ENCODE measurements around the gene KSR2. TPM values are rescaled to one million over a fixed set of nuclear protein-coding genes. Genes with fewer than 3 reads are reported as not detected.
"Not testable (repeated sequence)": the region's sequence is repeated elsewhere in the genome, so short reads cannot be mapped to it uniquely, and the experiment has no call there.

Gene KSR2
- total and polyA plus RNA-seq, 9 donors = under 0.01 to 0.15 (median 0.08) TPM; not detected in 4

DNA sequence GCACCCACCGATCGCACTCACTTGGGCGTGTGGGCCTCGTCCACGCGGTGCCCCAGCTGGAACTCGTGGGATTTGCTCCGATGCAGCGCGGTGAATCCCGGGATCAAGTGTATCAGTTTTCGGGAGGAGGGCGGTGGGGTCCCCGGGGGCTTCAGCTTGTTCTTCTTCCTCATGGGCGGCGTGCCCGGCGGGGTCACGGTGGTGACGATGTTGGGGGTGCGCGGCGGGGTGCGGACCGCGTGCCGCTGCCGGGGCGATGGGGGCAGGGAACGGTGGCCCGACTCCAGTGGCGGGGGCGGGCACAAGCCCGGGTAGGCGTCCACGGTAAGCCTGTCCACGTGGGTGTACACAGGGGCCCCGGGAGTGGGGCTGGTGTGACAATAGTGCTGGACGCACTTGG is 207.8 kb downstream of the KSR2 start:
- 94 to 96% (median 96%) methylated on average over 39 of the region's 39 CpGs for WGBS, 3 donors
- Histone ChIP-seq H3K27ac (no peak overlapping the region), H3K36me3 (no peaks in the 10 kb centered on the region), H3K27me3 (no peaks in the 10 kb centered on the region), H3K4me3 (no peak overlapping the region), H3K9me3 (no peaks in the 10 kb centered on the region), H3K4me1 (ENCODE audit: insufficient read depth) (no peaks in the 10 kb centered on the region)
- intact Hi-C loops (cut with DNase I) = no loop called here
- no peak for DNase-seq
- TF ChIP-seq EP300 (IDR thresholded peaks at IDR 0.05) = no peak
- TF ChIP-seq CTCF (IDR thresholded peaks at IDR 0.05) = no peak

DNA sequence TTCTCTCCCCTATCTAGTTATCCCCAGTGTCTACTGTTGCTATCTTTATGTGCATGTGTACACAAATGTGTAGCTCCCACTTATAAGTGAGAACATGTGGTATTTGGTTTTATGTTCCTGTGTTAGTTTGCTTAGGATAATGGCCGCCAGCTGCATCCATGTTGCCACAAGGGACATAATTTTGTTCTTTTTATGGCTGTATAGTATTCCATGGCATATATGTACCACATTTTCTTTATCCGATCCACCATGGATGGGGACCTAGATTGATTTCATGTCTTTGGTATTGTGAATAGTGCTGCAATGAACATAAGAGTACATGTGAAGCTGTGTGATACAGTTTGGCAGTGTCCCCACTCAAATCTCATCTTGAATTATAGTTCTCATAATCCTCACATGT is 218.1 kb downstream of the KSR2 start:
- WGBS, 3 donors = 87 to 93% (median 87%) methylated on average over 2 of the region's 2 CpGs
- Histone ChIP-seq H3K4me3 (no peak overlapping the region), H3K27ac (no peak overlapping the region), H3K9me3 (no peaks in the 10 kb centered on the region), H3K36me3 (no peaks in the 10 kb centered on the region), H3K4me1 (ENCODE audit: insufficient read depth) (no peaks in the 10 kb centered on the region), H3K27me3 (no peaks in the 10 kb centered on the region)
- intact Hi-C loops (cut with DNase I) = no loop called here
- TF ChIP-seq POLR2A (IDR thresholded peaks at IDR 0.05) (no peak), EP300 (IDR thresholded peaks at IDR 0.05) (no peak), CTCF (IDR thresholded peaks at IDR 0.05) (no peak)
- DNase-seq = no peak

- 71 to 86% (median 80%) methylated on average over 3 of the region's 3 CpGs for WGBS, 3 donors
- Histone ChIP-seq H3K9me3 (no peaks in the 10 kb centered on the region), H3K27ac (no peak overlapping the region), H3K36me3 (no peaks in the 10 kb centered on the region), H3K4me1 (ENCODE audit: insufficient read depth) (no peaks in the 10 kb centered on the region), H3K4me3 (no peak overlapping the region), H3K27me3 (no peaks in the 10 kb centered on the region)
- no peak for TF ChIP-seq CTCF (IDR thresholded peaks at IDR 0.05)
- no peak for TF ChIP-seq POLR2A (IDR thresholded peaks at IDR 0.05)
- TF ChIP-seq EP300 (IDR thresholded peaks at IDR 0.05) = no peak
- DNase-seq = no peak
- intact Hi-C loops (cut with DNase I) = no loop called here
These were observed 219.4 kb downstream of the KSR2 start for GRCh38 chr12:117749431-117749830.

- DNase-seq; H3K27ac ChIP-seq; H3K36me3 ChIP-seq; intact Hi-C loops (cut with DNase I); H3K27me3 ChIP-seq; H3K4me3 ChIP-seq; H3K4me1 ChIP-seq (ENCODE audit: insufficient read depth); H3K9me3 ChIP-seq: not testable (repeated sequence)
These were observed 222.4 kb downstream of the KSR2 start for GRCh38 chr12:117746358-117746757.

DNA sequence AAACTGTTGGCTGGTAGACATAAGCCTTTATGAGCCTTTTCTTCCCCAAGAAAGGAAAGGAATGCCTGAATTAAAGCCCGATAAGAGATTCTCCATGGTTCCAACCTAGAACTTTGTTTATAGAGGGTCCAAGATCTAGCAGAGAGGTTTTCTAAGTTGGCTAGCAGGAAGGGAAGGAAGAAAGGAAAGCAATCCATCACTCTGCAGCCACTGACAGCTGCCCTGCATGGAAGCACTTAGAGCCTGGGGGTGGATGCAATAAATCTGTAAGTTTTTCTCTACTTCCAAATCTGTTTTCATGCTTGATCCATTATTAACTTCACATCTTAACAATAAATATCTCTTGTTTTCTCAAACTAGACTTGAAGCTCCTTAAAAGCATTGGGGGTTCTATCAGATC is 224.4 kb downstream of the KSR2 start:
- no peaks in the 10 kb centered on the region for H3K9me3 ChIP-seq
- intact Hi-C loops (cut with DNase I) = no loop called here
- TF ChIP-seq POLR2A (IDR thresholded peaks at IDR 0.05) (no peak), CTCF (IDR thresholded peaks at IDR 0.05) (no peak), EP300 (IDR thresholded peaks at IDR 0.05) (no peak)
- no peak overlapping the region for H3K4me3 ChIP-seq
- no peaks in the 10 kb centered on the region for H3K27me3 ChIP-seq
- H3K4me1 ChIP-seq (ENCODE audit: insufficient read depth) = no peaks in the 10 kb centered on the region
- no peak for DNase-seq
- H3K27ac ChIP-seq = no peak overlapping the region
- H3K36me3 ChIP-seq = no peaks in the 10 kb centered on the region
- 25 to 57% (median 29%) methylated on average over 1 of the region's 1 CpG for WGBS, 3 donors

Data from ovary (tissue), 9 donors.